Osteocyte (in vitro differentiated cells): Measurements from ENCODE around the gene PTPRG. TPM values are rescaled to one million over a fixed set of nuclear protein-coding genes. Genes with fewer than 3 reads are reported as not detected.

Source experiments
- DNase-seq: peaks from one replicate; pipeline ENCODE4 v3.0.0; 2021; ENCODE audit warnings: mixed read lengths; ENCODE audit not compliant: unreplicated experiment; ENCODE audit errors: extremely low spot score
- H3K27ac Mint-ChIP-seq: one replicate; pipeline ENCODE4 v1.8.0; 2021; ENCODE audit warnings: mild to moderate bottlenecking, mixed read lengths; ENCODE audit not compliant: unreplicated experiment
- H3K27me3 Mint-ChIP-seq: one replicate; pipeline ENCODE4 v1.8.0; 2021; ENCODE audit warnings: mixed read lengths; ENCODE audit not compliant: unreplicated experiment
- H3K36me3 Mint-ChIP-seq: one replicate; pipeline ENCODE4 v1.8.0; 2021; ENCODE audit warnings: mixed read lengths; ENCODE audit not compliant: unreplicated experiment
- H3K4me1 Mint-ChIP-seq: one replicate; pipeline ENCODE4 v1.8.0; 2021; ENCODE audit warnings: mixed read lengths; ENCODE audit not compliant: unreplicated experiment
- H3K4me3 Mint-ChIP-seq: one replicate; pipeline ENCODE4 v1.8.0; 2021; ENCODE audit warnings: mild to moderate bottlenecking, moderate library complexity, mixed read lengths; ENCODE audit not compliant: unreplicated experiment
- H3K9me3 Mint-ChIP-seq: one replicate; pipeline ENCODE4 v1.8.0; 2021; ENCODE audit warnings: mixed read lengths; ENCODE audit not compliant: unreplicated experiment
- total RNA-seq: library from RNA; stranded (reverse); gene quantifications from 2 replicates; pipeline ENCODE4 v1.2.1, GENCODE V29; 2021
- TF ChIP-seq, protein P1 (sequence below): fragments of 200-600 bp; sonication (generic); IDR thresholded peaks from 2 replicates; pipeline ENCODE4 v1.5.0; 2021; ENCODE audit warnings: antibody characterized with exemption, mild to moderate bottlenecking, moderate library complexity

The PTPRG gene
- total RNA-seq, 1 donor from 2014 or later = 48.1 TPM

DNA sequence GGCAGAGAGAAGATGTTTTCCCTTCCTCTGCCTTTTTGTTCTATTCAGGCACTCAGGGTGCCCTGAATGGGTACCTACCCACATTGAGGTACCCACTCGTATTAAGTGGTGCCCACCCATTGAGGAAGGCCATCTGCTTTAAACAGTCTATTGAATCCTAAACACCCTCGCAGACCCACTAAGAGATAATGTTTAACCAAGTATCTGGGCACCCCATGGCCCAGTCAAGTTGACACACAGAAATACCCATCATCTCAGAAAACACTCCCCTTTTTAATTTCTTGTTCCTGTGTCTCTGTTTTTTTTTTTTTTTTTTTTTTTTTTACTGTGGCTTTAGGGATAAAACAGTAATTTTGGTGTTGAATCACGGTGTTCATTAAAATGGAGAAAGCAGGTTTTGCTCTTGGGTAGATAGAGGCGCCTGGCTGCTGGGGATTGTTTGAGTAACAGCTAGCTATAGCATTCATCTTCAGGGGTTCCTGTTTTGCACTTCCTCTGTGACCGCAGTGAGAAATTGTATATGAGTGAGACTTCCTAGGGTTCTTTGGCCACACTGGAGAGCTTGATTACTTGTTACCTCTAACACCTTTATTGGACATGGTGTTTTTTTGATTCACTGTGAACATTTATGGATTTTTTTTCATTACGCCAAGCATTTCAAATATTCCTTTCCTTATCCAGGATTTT, 259.1 kb downstream of the PTPRG start:
- H3K27ac Mint-ChIP-seq = no peak overlapping the region
- peaks cover 11% of the 10 kb centered on the region for H3K4me1 Mint-ChIP-seq
- no peak overlapping the region for H3K4me3 Mint-ChIP-seq
- no peaks in the 10 kb centered on the region for H3K36me3 Mint-ChIP-seq
- TF ChIP-seq, protein P1, sequence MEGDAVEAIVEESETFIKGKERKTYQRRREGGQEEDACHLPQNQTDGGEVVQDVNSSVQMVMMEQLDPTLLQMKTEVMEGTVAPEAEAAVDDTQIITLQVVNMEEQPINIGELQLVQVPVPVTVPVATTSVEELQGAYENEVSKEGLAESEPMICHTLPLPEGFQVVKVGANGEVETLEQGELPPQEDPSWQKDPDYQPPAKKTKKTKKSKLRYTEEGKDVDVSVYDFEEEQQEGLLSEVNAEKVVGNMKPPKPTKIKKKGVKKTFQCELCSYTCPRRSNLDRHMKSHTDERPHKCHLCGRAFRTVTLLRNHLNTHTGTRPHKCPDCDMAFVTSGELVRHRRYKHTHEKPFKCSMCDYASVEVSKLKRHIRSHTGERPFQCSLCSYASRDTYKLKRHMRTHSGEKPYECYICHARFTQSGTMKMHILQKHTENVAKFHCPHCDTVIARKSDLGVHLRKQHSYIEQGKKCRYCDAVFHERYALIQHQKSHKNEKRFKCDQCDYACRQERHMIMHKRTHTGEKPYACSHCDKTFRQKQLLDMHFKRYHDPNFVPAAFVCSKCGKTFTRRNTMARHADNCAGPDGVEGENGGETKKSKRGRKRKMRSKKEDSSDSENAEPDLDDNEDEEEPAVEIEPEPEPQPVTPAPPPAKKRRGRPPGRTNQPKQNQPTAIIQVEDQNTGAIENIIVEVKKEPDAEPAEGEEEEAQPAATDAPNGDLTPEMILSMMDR = no peak
- H3K27me3 Mint-ChIP-seq = no peaks in the 10 kb centered on the region
- H3K9me3 Mint-ChIP-seq = no peaks in the 10 kb centered on the region
- DNase-seq = no peak

DNA sequence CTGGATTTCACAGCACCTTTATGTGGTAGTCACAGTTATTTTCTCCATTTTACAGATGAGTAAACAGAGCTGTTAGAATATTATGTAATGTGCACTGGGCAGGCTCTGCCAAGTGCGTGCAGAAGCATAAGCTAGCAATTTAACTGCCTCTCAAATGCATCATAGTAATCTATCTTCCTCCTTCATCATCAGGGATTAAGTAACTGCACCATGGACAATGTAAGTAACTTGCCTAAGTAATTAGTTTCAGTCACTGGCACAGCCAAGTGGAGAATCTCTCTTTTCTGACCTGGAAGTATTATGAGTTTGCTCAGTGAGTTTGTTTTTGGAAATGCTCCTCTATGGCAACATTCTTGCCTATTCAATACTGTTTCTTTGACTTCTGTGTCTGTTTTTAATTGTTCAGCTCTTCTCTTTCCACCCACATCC, 260.5 kb downstream of the PTPRG start:
- Mint-ChIP-seq H3K4me3 (no peak overlapping the region), H3K27me3 (no peaks in the 10 kb centered on the region), H3K4me1 (peaks cover 11% of the 10 kb centered on the region), H3K27ac (no peak overlapping the region), H3K36me3 (peaks cover 1% of the 10 kb centered on the region), H3K9me3 (no peaks in the 10 kb centered on the region)
- TF ChIP-seq, protein P1 = no peak
- no peak for DNase-seq

DNA sequence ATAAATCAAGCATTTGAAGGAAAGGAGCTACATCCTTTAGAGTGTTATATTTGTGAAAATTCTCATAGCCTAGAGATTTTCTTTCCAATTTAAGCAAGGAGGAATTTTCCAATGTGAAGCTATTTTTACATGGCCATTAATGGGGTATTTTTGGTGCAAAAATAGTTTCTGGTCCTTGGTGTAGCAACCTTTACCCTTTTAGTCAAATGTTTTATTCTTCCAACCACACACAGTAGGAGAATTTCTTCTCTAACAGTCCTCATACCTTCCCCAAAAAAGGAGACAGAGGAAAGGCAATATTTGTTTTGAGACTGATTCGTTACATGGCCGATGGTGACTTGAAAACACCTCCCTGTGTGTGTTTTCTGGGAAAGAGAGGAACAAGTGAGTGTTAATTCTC, 261.2 kb downstream of the PTPRG start:
- Mint-ChIP-seq H3K9me3 (no peaks in the 10 kb centered on the region), H3K36me3 (peaks cover 1% of the 10 kb centered on the region), H3K4me1 (peaks cover 11% of the 10 kb centered on the region), H3K27me3 (no peaks in the 10 kb centered on the region), H3K4me3 (no peak overlapping the region), H3K27ac (no peak overlapping the region)
- TF ChIP-seq, protein P1 = no peak
- DNase-seq = no peak

DNA sequence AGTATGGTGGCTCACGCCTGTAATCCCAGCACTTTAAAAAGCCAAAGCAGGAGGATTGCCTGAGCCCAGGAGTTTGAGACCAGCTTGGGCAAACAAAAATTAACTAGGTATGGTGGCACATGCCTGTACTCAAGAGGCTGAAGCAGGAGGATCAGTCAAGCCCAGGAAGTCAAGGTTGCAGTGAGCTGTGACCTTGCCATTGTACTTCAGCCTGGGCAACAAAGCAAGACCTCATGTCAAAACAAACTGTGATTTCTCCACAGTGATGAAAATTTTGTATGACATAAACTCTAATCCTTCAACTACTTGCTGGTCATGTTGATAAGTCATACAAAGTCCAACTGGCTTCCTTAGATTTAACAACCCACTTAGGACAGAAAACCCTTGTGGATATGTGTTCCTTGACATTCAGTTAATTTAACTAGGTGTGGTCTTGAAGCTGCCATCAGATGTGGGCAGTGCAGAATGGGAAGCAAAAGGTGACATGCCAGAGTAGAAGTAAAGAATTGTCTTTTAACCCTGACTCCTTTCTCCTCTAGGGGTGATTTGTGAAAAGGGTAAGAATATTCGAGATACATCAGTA, 263.3 kb downstream of the PTPRG start:
- Mint-ChIP-seq H3K36me3 (peaks cover 1% of the 10 kb centered on the region), H3K4me1 (peaks cover 12% of the 10 kb centered on the region), H3K27me3 (no peaks in the 10 kb centered on the region), H3K9me3 (no peaks in the 10 kb centered on the region), H3K27ac (no peak overlapping the region), H3K4me3 (no peak overlapping the region)
- TF ChIP-seq, protein P1 = no peak
- DNase-seq = no peak

DNA sequence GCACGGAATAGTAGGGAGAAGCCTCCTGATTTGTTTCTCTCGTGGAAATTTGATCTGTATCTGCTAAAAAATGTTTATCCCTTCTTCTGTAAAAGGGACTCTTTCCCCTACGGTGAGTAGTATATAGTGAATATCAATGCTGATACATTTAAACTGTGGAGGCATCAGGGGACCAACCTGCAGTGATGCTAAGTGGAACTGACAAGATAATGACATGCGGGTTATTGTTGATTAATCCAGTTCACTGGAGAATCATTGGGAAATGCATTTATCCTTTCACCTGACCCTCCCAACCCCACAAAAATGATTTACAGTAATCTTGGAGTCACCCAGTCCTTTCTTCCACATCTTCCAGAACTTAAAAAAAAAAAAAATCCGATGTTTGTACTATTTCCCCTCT, 264.8 kb downstream of the PTPRG start:
- Mint-ChIP-seq H3K9me3 (no peaks in the 10 kb centered on the region), H3K36me3 (peaks cover 1% of the 10 kb centered on the region), H3K27ac (no peak overlapping the region), H3K27me3 (no peaks in the 10 kb centered on the region), H3K4me1 (peaks cover 15% of the 10 kb centered on the region), H3K4me3 (no peak overlapping the region)
- TF ChIP-seq, protein P1 = no peak
- DNase-seq = no peak
